Sigmoid colon (tissue), 7 donors: Measurements from ENCODE around the gene LAMTOR2. TPM values are rescaled to one million over a fixed set of nuclear protein-coding genes. Genes with fewer than 3 reads are reported as not detected.
"Not testable (repeated sequence)": the region's sequence is repeated elsewhere in the genome, so short reads cannot be mapped to it uniquely, and the experiment has no call there.

ENCODE experiments used
- DNase-seq: peaks from one replicate; pipeline ENCODE4 v3.0.0-alpha.2; 2019
- H3K27ac ChIP-seq, 4 donors: fragments of 200-600 bp; sonication (generic); one replicate each; pipeline ENCODE4 v1.5.1; 2016 to 2019; ENCODE audit warnings: mild to moderate bottlenecking in 1 of 4
- H3K27me3 ChIP-seq, 3 donors: fragments of 200-600 bp; sonication (generic); one replicate each; pipeline ENCODE4 v1.5.1; 2019; ENCODE audit warnings: mild to moderate bottlenecking in 1 of 3
- H3K36me3 ChIP-seq, 4 donors: fragments of 200-600 bp; sonication (generic); one replicate each; pipeline ENCODE4 v1.5.1; 2016 to 2019
- H3K4me1 ChIP-seq, 4 donors: fragments of 200-600 bp; sonication (generic); one replicate each; pipeline ENCODE4 v1.5.1; 2017 to 2019
- H3K4me3 ChIP-seq, 4 donors: fragments of 200-600 bp; sonication (generic); one replicate each; pipeline ENCODE4 v1.5.1; 2017 to 2019; ENCODE audit warnings: mild to moderate bottlenecking in 2 of 4, moderate library complexity in 1 of 4
- H3K9me3 ChIP-seq, 4 donors: fragments of 200-600 bp in 3 of 4; sonication (generic) in 3 of 4; one replicate each; pipeline versions ENCODE4 v1.5.1 to v1.6.1; 2013 to 2019
- EP300 ChIP-seq, 4 donors: sonication (generic); formaldehyde crosslinking; IDR thresholded peaks; one replicate each; pipeline ENCODE4 v1.6.1; 2017; ENCODE audit warnings: antibody characterized with exemption in 4 of 4
- POLR2A ChIP-seq, 2 donors: fragments of 450-650 bp; IDR thresholded peaks; one replicate each; pipeline ENCODE4 v1.6.1; 2016; ENCODE audit warnings: antibody characterized with exemption in 2 of 2, mild to moderate bottlenecking in 2 of 2, moderate library complexity in 2 of 2
- POLR2AphosphoS5 ChIP-seq, 4 donors: sonication (generic); formaldehyde crosslinking; IDR thresholded peaks; one replicate each; pipeline ENCODE4 v1.6.1; 2017; ENCODE audit warnings: antibody characterized with exemption in 4 of 4
- WGBS, 2 donors: extraction: QIAGEN DNeasy Blood & Tissue Kit; methylation state at CpG; one replicate each; pipeline ENCODE4 v1.1.7; 2013; 5-methylcytosine and 5-hydroxymethylcytosine counted together
- intact Hi-C: fragments of 100-400 bp; cut with DNase I; formaldehyde crosslinking; loops from one replicate; pipeline ENCODE4 v1.15.1; 2023
- polyA plus RNA-seq, 3 donors: library from polyadenylated mRNA; stranded (reverse); fragments of 200-250 nt; gene quantifications; one replicate each; pipeline ENCODE4 v1.2.3, GENCODE V29; 2013
- total RNA-seq, 4 donors: library from RNA; depleted of rRNA; stranded (reverse); fragments of >200 nt; gene quantifications; one replicate each; pipeline ENCODE4 v1.1.0, GENCODE V29; 2016
- TF ChIP-seq, protein P1 (sequence below), 4 experiments: fragments of 450-650 bp in 3 of 4; fragments of 200-600 bp in 1 of 4; IDR thresholded peaks; one replicate each; pipeline ENCODE4 v1.5.1; 2016 to 2019; ENCODE audit warnings: antibody characterized with exemption in 4 of 4, mild to moderate bottlenecking in 3 of 4, moderate library complexity in 2 of 4
- donor health status: healthy with polysubstance abuse.
- donor health status: Bipolar disorder and iron deficiency.
- donor health status: healthy.

LAMTOR2 gene
- total and polyA plus RNA-seq, 7 donors = 55.4 to 245 (median 86.4) TPM

DNA sequence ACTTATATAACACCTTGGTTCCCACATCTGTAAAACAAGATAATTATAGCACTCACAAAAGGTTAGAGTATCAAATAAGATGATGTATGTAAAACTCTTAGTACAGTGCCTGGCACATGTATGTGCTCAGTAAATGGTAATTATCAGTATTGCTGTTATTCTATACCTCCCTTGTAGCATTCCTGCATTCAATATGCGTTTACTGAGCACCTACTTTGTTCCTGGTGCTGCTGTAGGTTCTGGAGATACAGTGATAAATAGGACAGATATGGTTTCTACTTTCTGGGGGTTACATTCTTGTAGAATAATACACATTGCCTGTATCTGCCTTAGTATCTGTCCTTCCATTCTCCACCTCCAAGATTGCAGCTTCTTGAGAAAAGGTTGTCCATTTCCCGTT is 32.6 kb upstream of the LAMTOR2 start:
- no peaks in the 10 kb centered on the region for H3K9me3 ChIP-seq
- peaks cover 0 to 19% (median under 1%) of the 10 kb centered on the region in 4 donors for H3K36me3 ChIP-seq
- 68 to 82% methylated on average over 2 of the region's 2 CpGs for WGBS, 2 donors
- no peaks in the 10 kb centered on the region for H3K27me3 ChIP-seq
- no peak overlapping the region for H3K4me3 ChIP-seq
- H3K4me1 ChIP-seq = peaks cover 0 to 18% (median 17%) of the 10 kb centered on the region in 4 donors
- intact Hi-C loops = loop anchor here (2.0 kb wide), 1 partner anchor 33 kb away; the partner anchor contains the start of gene LAMTOR2
- H3K27ac ChIP-seq = no peak overlapping the region
- no peak for TF ChIP-seq POLR2AphosphoS5 (IDR thresholded peaks at IDR 0.05)
- no peak for TF ChIP-seq POLR2A (IDR thresholded peaks at IDR 0.05)
- TF ChIP-seq, protein P1, sequence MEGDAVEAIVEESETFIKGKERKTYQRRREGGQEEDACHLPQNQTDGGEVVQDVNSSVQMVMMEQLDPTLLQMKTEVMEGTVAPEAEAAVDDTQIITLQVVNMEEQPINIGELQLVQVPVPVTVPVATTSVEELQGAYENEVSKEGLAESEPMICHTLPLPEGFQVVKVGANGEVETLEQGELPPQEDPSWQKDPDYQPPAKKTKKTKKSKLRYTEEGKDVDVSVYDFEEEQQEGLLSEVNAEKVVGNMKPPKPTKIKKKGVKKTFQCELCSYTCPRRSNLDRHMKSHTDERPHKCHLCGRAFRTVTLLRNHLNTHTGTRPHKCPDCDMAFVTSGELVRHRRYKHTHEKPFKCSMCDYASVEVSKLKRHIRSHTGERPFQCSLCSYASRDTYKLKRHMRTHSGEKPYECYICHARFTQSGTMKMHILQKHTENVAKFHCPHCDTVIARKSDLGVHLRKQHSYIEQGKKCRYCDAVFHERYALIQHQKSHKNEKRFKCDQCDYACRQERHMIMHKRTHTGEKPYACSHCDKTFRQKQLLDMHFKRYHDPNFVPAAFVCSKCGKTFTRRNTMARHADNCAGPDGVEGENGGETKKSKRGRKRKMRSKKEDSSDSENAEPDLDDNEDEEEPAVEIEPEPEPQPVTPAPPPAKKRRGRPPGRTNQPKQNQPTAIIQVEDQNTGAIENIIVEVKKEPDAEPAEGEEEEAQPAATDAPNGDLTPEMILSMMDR (IDR thresholded peaks at IDR 0.05) = no peak
- TF ChIP-seq EP300 (IDR thresholded peaks at IDR 0.05) = no peak
- no peak for DNase-seq

DNA sequence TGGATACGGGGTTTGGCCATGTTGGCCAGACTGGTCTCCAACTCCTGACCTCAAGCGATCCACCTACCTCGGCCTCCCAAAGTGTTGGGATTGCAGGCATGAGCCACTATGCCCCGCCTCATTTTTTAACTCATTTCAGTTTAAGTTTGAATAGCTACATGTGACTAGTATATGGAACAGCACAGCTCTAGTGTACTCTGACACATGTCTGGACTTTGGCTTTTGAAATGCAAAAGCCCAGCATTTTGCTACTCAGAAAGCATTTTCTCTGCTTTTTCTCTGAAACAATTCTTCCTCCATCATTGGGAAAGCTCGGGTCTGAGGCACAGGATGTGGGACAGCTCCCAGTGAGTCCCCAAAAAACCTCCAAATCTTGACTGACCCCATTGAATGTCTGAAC is 29.8 kb upstream of the LAMTOR2 start:
- no peaks in the 10 kb centered on the region for H3K27me3 ChIP-seq
- no peak overlapping the region for H3K27ac ChIP-seq
- no peak overlapping the region for H3K4me3 ChIP-seq
- no peak for DNase-seq
- no peaks in the 10 kb centered on the region for H3K9me3 ChIP-seq
- 65 to 81% methylated on average over 5 of the region's 5 CpGs for WGBS, 2 donors
- H3K36me3 ChIP-seq = no peaks in the 10 kb centered on the region
- TF ChIP-seq, protein P1 (IDR thresholded peaks at IDR 0.05) = no peak
- TF ChIP-seq EP300 (IDR thresholded peaks at IDR 0.05) (no peak), POLR2AphosphoS5 (IDR thresholded peaks at IDR 0.05) (no peak), POLR2A (IDR thresholded peaks at IDR 0.05) (no peak)
- intact Hi-C loops = no loop called here
- H3K4me1 ChIP-seq = peaks cover 0 to 9% (median 7%) of the 10 kb centered on the region in 4 donors

DNA sequence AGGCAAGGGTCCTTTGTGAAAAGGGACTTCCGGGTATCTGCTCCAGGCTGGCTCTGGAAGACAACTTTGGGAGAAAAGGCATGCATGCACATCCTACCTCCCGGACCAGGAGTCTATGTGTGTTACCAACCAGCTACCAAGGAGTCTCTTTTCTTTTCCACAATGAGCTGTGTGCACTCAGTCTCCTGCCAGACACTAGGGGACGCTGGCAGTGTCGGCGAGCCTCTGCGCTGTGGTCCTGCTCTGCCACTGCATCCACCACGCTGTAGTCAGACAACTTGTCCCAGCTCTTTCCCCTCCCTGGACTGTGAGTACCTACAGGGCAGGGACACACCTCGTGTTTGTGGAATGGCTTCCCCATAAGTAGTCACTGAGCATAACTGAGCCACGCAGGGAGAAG is 28.7 kb upstream of the LAMTOR2 start:
- Histone ChIP-seq H3K4me3 (no peak overlapping the region), H3K27ac (no peak overlapping the region), H3K4me1 (peaks cover 0 to 4% (median 2%) of the 10 kb centered on the region in 4 donors), H3K9me3 (no peaks in the 10 kb centered on the region), H3K36me3 (no peaks in the 10 kb centered on the region), H3K27me3 (no peaks in the 10 kb centered on the region)
- intact Hi-C loops = no loop called here
- DNase-seq = no peak
- 6 to 16% methylated on average over 9 of the region's 9 CpGs for WGBS, 2 donors
- TF ChIP-seq POLR2AphosphoS5 (IDR thresholded peaks at IDR 0.05) = no peak
- TF ChIP-seq EP300 (IDR thresholded peaks at IDR 0.05) = no peak
- TF ChIP-seq, protein P1 (IDR thresholded peaks at IDR 0.05) = no peak
- TF ChIP-seq POLR2A (IDR thresholded peaks at IDR 0.05) = no peak

DNA sequence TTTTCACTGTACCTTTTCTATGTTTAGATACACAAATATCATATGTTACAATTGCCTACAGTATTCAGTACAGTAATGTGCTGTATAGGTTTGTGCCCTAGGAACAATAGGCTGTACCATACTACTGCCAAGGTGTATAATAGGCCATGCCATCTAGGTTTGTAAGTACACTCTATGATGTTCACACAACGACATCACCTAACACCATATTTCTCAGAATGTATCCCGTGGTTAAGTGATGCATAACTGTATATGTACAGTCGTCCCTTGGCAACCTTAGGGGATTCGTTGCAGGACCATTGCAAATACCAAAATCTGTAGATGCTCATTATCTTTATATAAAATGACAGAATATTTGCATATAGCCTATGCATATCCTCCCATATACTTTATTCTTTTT is 28.0 kb upstream of the LAMTOR2 start:
- H3K9me3 ChIP-seq = no peaks in the 10 kb centered on the region
- H3K27me3 ChIP-seq = no peaks in the 10 kb centered on the region
- WGBS, 2 donors = 86 to 88% methylated on average over 4 of the region's 4 CpGs
- TF ChIP-seq POLR2AphosphoS5 (IDR thresholded peaks at IDR 0.05) (no peak), EP300 (IDR thresholded peaks at IDR 0.05) (no peak), POLR2A (IDR thresholded peaks at IDR 0.05) (no peak)
- TF ChIP-seq, protein P1 (IDR thresholded peaks at IDR 0.05) = no peak
- no peaks in the 10 kb centered on the region for H3K36me3 ChIP-seq
- intact Hi-C loops = no loop called here
- H3K27ac ChIP-seq = no peak overlapping the region
- no peak overlapping the region for H3K4me3 ChIP-seq
- H3K4me1 ChIP-seq = no peaks in the 10 kb centered on the region
- no peak for DNase-seq

DNA sequence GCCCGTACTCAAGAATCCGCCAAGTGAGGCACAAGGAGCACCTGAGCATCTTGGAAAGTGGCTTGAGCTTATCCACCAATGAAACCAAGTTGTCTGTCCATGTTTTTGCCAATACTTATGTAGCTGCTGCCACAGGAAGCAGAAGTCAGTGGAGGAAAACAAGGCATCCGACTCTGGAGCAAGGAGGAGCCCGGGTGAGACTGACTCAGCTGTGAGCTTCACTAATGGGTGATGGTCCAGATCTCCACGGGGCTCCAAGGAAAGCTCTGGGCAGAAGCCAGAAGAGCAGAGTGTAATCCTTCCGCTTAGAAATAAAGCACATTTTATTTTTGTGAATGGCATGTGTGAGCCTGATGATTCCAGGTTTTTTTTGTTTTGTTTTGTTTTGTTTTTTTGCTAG is 21.6 kb upstream of the LAMTOR2 start:
- Histone ChIP-seq H3K27ac (no peak overlapping the region), H3K4me1 (no peaks in the 10 kb centered on the region), H3K27me3 (no peaks in the 10 kb centered on the region), H3K9me3 (no peaks in the 10 kb centered on the region), H3K4me3 (no peak overlapping the region), H3K36me3 (peaks cover 0 to 20% (median 6%) of the 10 kb centered on the region in 4 donors)
- TF ChIP-seq EP300 (IDR thresholded peaks at IDR 0.05) = no peak
- no peak for TF ChIP-seq POLR2AphosphoS5 (IDR thresholded peaks at IDR 0.05)
- TF ChIP-seq, protein P1 (IDR thresholded peaks at IDR 0.05) = no peak
- no peak for TF ChIP-seq POLR2A (IDR thresholded peaks at IDR 0.05)
- DNase-seq = no peak
- 67 to 70% methylated on average over 6 of the region's 6 CpGs for WGBS, 2 donors
- intact Hi-C loops = no loop called here

DNA sequence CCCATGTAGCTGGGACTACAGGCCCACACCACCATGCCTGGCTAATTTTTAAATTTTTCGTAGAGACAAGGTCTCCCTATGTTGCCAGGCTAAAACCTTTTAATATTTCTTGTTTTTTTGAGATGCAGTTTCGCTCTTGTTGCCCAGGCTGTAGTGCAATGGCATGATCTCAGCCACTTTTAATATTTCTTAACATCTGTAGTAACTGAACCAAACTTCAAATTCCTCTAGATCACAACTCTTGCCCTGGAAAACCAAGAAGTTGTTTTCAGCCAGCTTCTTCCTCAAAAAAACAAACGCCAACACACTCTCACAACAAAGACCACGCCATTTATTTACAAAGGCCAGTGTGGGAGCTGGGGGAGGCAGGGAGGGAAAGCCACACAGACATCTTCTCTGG is 19.6 kb upstream of the LAMTOR2 start:
- DNase-seq, H3K4me1 ChIP-seq, H3K9me3 ChIP-seq, H3K27me3 ChIP-seq, H3K27ac ChIP-seq, intact Hi-C loops, H3K4me3 ChIP-seq: not testable (repeated sequence)
- WGBS, 2 donors = 90 to 96% methylated on average over 4 of the region's 4 CpGs
- peaks cover 0 to 39% (median 12%) of the 10 kb centered on the region in 4 donors for H3K36me3 ChIP-seq
